ENCODE data around the gene CELF4.

- no peak for TF ChIP-seq CTCF (conservative IDR thresholded peaks at IDR 0.05; ENCODE audit: low read depth, low read length)
- TF ChIP-seq POLR2A (IDR thresholded peaks at IDR 0.05; ENCODE audit: low read depth, low read length): no peak
These were observed 216.9 kb downstream of the CELF4 start for GRCh38 chr18:37348729-37349128.
